Karpas-422 (cell line): Measurements from ENCODE around the gene LIN37. TPM values are rescaled to one million over a fixed set of nuclear protein-coding genes. Genes with fewer than 3 reads are reported as not detected.

Source experiments
- DNase-seq: peaks from one replicate; pipeline ENCODE4 v3.0.0-alpha.2; 2015
- H2AFZ ChIP-seq: fragments of 200-600 bp; sonication (generic); 2 replicates; pipeline ENCODE4 v1.6.1; 2014; ENCODE audit warnings: antibody characterized with exemption, low read length, mixed read lengths
- H3K27ac ChIP-seq: fragments of 200-600 bp; sonication (generic); 2 replicates; pipeline ENCODE4 v1.5.1; 2014; ENCODE audit warnings: mild to moderate bottlenecking, low read length, moderate library complexity
- H3K27me3 ChIP-seq: fragments of 200-600 bp; sonication (generic); 2 replicates; pipeline ENCODE4 v1.6.1; 2014; ENCODE audit warnings: low read length, mixed read lengths
- H3K36me3 ChIP-seq: fragments of 200-600 bp; sonication (generic); 2 replicates; pipeline ENCODE4 v1.6.1; 2014; ENCODE audit warnings: low read length, mixed read lengths; ENCODE audit not compliant: insufficient read depth
- H3K4me1 ChIP-seq: fragments of 200-600 bp; sonication (generic); 2 replicates; pipeline ENCODE4 v1.6.1; 2014; ENCODE audit warnings: mild to moderate bottlenecking, low read length, mixed read lengths
- H3K4me2 ChIP-seq: fragments of 200-600 bp; sonication (generic); 2 replicates; pipeline ENCODE4 v1.6.1; 2014; ENCODE audit warnings: low read length, low read depth, mild to moderate bottlenecking; ENCODE audit not compliant: poor library complexity, severe bottlenecking
- H3K4me3 ChIP-seq: fragments of 200-600 bp; sonication (generic); 2 replicates; pipeline ENCODE4 v1.5.1; 2014; ENCODE audit warnings: mild to moderate bottlenecking, antibody characterized with exemption, low read length, mixed read lengths
- H3K79me2 ChIP-seq: fragments of 200-600 bp; sonication (generic); 2 replicates; pipeline ENCODE4 v1.6.1; 2014; ENCODE audit warnings: mild to moderate bottlenecking, low read length, mixed read lengths
- H3K9ac ChIP-seq: fragments of 200-600 bp; sonication (generic); 2 replicates; pipeline ENCODE4 v1.6.0; 2014; ENCODE audit warnings: low read length
- H3K9me2 ChIP-seq: fragments of 200-600 bp; sonication (generic), shearing (Covaris generic); replicated peaks from 2 replicates; pipeline ENCODE4 v1.6.0; 2014; ENCODE audit warnings: mild to moderate bottlenecking, low read length, moderate library complexity; ENCODE audit not compliant: insufficient read depth
- H3K9me3 ChIP-seq: fragments of 300-700, 200-600 bp; sonication (generic); 2 replicates; pipeline ENCODE4 v1.6.1; 2014; ENCODE audit warnings: low read length, mixed read lengths
- H4K20me1 ChIP-seq: fragments of 200-600 bp; sonication (generic); 2 replicates; pipeline ENCODE4 v1.6.1; 2014; ENCODE audit warnings: mild to moderate bottlenecking, antibody characterized with exemption, low read length, low read depth; ENCODE audit not compliant: insufficient read depth
- total RNA-seq: library from RNA; depleted of rRNA; stranded (reverse); fragments of >200 nt; shearing (Covaris generic); gene quantifications from 2 replicates; pipeline ENCODE4 v1.2.3, GENCODE V29; 2014; ENCODE audit warnings: low replicate concordance

The LIN37 gene
- total RNA-seq, 1 experiment from 2014 or later = 12.4 TPM

DNA sequence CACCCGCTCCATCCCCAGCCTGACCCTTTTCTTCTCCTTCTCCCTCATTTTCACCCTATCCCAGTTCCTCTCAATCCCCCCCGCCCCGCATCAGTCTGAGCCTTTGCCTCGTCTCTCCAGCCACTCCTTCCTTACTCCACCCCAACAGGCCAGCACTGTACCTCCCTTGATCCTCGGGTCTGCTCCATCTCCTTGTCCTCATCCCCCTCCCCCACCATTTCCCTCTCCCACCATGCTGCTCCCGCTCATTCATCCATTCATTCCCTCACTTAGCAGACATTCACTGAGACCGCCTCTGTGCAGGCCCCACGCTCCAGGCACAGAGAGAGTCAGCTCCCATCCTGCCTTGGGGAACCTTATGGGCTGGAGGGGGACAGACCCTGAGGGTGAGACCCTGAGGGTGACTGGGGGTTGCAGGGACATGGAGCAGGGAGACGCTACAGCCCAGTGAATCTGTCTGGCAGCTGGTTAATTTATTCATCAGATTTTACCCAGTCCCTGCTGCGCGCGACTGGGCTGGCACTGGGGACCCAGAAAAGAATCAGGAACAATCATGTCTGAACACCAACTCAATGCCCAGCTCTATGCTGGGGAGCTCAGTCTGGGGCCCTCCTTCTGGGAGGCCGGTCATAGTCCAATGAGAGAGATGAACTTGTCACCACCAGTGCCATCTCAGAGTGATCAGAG, 27.9 kb downstream of the LIN37 start:
- Histone ChIP-seq H3K79me2 (peaks cover 6% of the 10 kb centered on the region; the same call in 1 of the 2 replicates), H4K20me1 (0 out of 2 replicates have a peak, but pooled peaks cover 6% of the 10 kb centered on the region), H3K4me2 (peak overlapping the region; percentile 75), H3K4me3 (peak overlapping the region; percentile 90), H3K4me1 (peaks cover 12% of the 10 kb centered on the region), H2AFZ (no peak overlapping the region; the same call in 1 of the 2 replicates), H3K36me3 (no peaks in the 10 kb centered on the region), H3K27me3 (no peaks in the 10 kb centered on the region), H3K9ac (peak overlapping the region; percentile 89), H3K27ac (0 out of 2 replicates have a peak overlapping the region, but pooled peaks have one; percentile 22), H3K9me2 (no peaks in the 10 kb centered on the region), H3K9me3 (no peaks in the 10 kb centered on the region)
- no peak for DNase-seq

DNA sequence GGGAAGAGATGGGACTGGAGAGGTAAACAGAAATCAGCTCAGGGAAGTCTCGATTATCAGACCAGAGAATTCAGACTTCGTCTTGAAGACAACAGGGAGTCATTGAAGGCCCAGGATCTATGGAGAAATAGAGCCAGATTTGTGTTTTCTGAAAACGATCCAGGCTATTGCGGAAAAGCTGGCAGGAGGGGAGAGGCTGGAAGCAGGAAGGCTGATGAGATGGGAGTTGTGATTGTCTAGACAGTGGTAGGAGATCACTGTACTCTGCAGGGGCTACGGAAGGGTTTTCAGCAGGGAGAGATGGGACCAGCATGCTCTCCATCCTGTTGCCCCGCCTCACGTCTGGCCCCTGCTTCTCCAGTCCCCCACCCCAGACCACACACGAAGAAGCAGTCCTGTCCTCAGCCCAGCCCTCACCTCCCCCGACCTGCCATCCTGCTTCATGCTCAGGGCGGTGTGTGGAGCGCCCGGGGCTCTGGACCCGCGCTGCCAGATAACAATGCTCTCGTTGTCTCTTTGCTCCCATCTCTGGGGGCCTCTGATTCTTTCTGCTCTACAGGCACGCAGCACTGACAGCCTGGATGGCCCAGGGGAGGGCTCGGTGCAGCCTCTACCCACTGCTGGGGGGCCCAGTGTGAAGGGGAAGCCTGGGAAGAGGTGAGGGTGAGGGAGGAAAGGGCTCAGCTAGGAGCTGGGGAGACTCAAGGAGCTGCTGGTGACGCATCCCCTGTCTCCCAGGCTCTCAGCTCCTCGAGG, 28.9 kb downstream of the LIN37 start:
- Histone ChIP-seq H4K20me1 (0 out of 2 replicates have a peak, but pooled peaks cover 6% of the 10 kb centered on the region), H3K4me2 (no peak overlapping the region), H3K9ac (peak overlapping the region; percentile 89), H3K79me2 (peaks cover 6% of the 10 kb centered on the region; the same call in 1 of the 2 replicates), H3K27me3 (no peaks in the 10 kb centered on the region), H3K4me3 (no peak overlapping the region), H3K9me3 (no peaks in the 10 kb centered on the region), H3K27ac (no peak overlapping the region), H3K36me3 (no peaks in the 10 kb centered on the region), H3K9me2 (no peaks in the 10 kb centered on the region), H3K4me1 (peaks cover 12% of the 10 kb centered on the region), H2AFZ (no peak overlapping the region)
- no peak for DNase-seq

DNA sequence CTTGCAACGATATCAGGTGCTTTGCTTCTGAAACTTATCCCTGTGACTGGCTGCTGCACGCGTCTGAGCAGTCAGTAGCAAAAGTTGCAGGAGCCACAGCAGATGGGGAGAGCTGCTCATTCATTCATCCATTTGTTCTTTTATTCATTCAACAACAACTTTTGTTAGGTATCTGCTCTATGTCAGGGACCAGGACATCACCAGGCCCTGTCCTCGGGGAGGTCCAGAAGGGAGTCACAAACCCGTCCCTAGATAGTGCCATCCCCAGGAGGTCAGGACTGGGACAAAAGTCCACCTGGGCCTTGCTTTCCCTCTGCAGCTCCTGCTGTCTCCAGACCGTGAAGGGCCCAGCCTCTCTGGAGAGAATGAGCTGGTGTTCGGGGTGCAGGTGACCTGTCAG, 29.6 kb downstream of the LIN37 start:
- Histone ChIP-seq H3K27ac (no peak overlapping the region), H3K36me3 (no peaks in the 10 kb centered on the region), H3K27me3 (no peaks in the 10 kb centered on the region), H3K9me3 (no peaks in the 10 kb centered on the region), H3K9me2 (no peaks in the 10 kb centered on the region), H3K4me3 (no peak overlapping the region), H3K79me2 (peaks cover 6% of the 10 kb centered on the region; the same call in 1 of the 2 replicates), H4K20me1 (0 out of 2 replicates have a peak, but pooled peaks cover 4% of the 10 kb centered on the region), H3K4me1 (peaks cover 12% of the 10 kb centered on the region), H3K4me2 (no peak overlapping the region), H2AFZ (no peak overlapping the region), H3K9ac (no peak overlapping the region)
- DNase-seq = no peak

DNA sequence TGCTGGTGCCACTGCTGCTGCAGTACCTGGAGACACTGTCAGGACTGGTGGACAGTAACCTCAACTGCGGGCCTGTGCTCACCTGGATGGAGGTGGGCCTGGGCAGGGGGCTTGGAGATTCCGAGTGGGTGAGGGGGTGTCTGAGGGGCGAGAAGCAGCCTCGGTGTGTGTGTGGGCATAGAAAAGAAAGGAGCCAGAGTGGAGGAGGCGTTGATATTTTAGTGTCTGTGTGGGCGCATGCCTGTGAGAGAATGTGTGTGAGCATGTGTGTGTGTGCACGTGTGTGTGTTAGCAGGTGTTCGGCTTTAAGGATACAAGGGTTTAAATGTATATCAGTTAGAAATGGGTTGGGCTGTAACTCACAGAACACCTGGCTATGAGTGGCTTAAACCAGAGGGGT, 30.7 kb downstream of the LIN37 start:
- H4K20me1 ChIP-seq = no peaks in the 10 kb centered on the region
- H3K36me3 ChIP-seq = no peaks in the 10 kb centered on the region
- H3K79me2 ChIP-seq = peaks cover 6% of the 10 kb centered on the region; the same call in 1 of the 2 replicates
- no peak overlapping the region for H3K9ac ChIP-seq
- H3K9me3 ChIP-seq = no peaks in the 10 kb centered on the region
- no peak for DNase-seq
- peaks cover 12% of the 10 kb centered on the region for H3K4me1 ChIP-seq
- no peaks in the 10 kb centered on the region for H3K27me3 ChIP-seq
- H3K9me2 ChIP-seq = no peaks in the 10 kb centered on the region
- no peak overlapping the region for H3K4me3 ChIP-seq
- H3K27ac ChIP-seq = no peak overlapping the region
- no peak overlapping the region for H2AFZ ChIP-seq
- H3K4me2 ChIP-seq = no peak overlapping the region

DNA sequence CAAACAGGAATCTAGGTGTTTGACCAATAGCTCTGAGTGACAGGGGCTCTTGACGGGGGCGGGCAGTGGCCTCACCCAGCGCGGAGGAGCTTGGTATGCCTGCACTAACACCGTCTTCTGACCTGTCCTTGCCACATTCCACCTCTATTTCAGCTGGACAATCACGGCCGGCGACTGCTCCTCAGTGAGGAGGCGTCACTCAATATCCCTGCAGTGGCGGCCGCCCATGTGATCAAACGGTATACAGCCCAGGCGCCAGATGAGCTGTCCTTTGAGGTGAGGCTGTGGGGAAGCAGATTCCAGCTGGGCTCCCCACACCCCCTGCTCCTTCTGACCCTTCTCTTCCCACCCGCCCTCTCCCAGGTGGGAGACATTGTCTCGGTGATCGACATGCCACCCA, 31.7 kb downstream of the LIN37 start:
- Histone ChIP-seq H3K9me3 (no peaks in the 10 kb centered on the region), H3K79me2 (peaks cover 6% of the 10 kb centered on the region; the same call in 1 of the 2 replicates), H3K27me3 (no peaks in the 10 kb centered on the region), H3K4me3 (no peak overlapping the region), H3K9ac (no peak overlapping the region), H2AFZ (no peak overlapping the region), H3K9me2 (no peaks in the 10 kb centered on the region), H3K4me1 (peaks cover 8% of the 10 kb centered on the region), H3K4me2 (no peak overlapping the region), H3K27ac (no peak overlapping the region), H4K20me1 (no peaks in the 10 kb centered on the region), H3K36me3 (no peaks in the 10 kb centered on the region)
- DNase-seq = no peak

DNA sequence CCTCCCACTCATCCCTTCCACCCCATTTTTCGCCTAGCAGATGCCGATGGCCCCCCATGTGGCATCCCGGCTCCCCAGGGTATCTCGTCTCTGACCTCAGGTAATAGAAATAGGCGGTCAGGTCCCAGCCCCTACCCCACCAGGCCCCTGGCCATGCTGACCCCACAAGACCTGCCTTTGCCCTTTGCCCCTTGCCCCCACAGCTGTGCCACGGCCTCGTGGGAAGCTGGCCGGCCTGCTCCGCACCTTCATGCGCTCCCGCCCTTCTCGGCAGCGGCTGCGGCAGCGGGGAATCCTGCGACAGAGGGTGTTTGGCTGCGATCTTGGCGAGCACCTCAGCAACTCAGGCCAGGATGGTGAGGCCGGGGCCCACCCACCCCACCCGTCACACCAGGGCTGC, 32.3 kb downstream of the LIN37 start:
- H3K27ac ChIP-seq = no peak overlapping the region
- no peak overlapping the region for H3K9ac ChIP-seq
- no peak overlapping the region for H3K4me3 ChIP-seq
- peaks cover 8% of the 10 kb centered on the region for H3K4me1 ChIP-seq
- H3K9me3 ChIP-seq = no peaks in the 10 kb centered on the region
- no peaks in the 10 kb centered on the region for H3K36me3 ChIP-seq
- H3K27me3 ChIP-seq = no peaks in the 10 kb centered on the region
- no peak overlapping the region for H3K4me2 ChIP-seq
- no peak overlapping the region for H2AFZ ChIP-seq
- no peak for DNase-seq
- peaks cover 6% of the 10 kb centered on the region; the same call in 1 of the 2 replicates for H3K79me2 ChIP-seq
- H4K20me1 ChIP-seq = no peaks in the 10 kb centered on the region
- no peaks in the 10 kb centered on the region for H3K9me2 ChIP-seq

DNA sequence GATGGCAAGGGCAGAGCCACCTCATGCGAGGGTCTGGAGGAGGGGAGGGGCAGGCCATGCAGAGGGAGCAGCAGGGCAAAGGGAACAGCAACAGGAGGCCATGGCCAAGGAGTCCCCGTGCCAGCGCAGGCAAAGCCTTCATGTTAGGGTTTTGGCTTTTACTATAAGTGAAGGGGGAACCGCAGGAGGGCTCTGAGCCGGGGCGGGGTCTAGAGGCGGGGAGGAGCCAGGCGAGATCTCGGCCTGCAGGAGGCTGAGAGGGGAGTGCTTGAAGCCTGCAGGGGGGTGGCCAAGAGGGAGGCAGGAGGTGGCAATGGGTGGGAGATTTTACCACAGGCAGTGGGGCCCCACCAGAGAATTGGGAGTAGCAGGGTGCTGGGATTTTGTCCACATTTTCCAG, 33.3 kb downstream of the LIN37 start:
- no peaks in the 10 kb centered on the region for H3K9me2 ChIP-seq
- no peak overlapping the region for H2AFZ ChIP-seq
- no peaks in the 10 kb centered on the region for H4K20me1 ChIP-seq
- H3K27me3 ChIP-seq = no peaks in the 10 kb centered on the region
- no peaks in the 10 kb centered on the region for H3K9me3 ChIP-seq
- DNase-seq = no peak
- peaks cover under 1% of the 10 kb centered on the region for H3K4me1 ChIP-seq
- H3K79me2 ChIP-seq = no peaks in the 10 kb centered on the region
- no peak overlapping the region for H3K4me3 ChIP-seq
- H3K4me2 ChIP-seq = no peak overlapping the region
- H3K36me3 ChIP-seq = no peaks in the 10 kb centered on the region
- H3K27ac ChIP-seq = no peak overlapping the region
- no peak overlapping the region for H3K9ac ChIP-seq

DNA sequence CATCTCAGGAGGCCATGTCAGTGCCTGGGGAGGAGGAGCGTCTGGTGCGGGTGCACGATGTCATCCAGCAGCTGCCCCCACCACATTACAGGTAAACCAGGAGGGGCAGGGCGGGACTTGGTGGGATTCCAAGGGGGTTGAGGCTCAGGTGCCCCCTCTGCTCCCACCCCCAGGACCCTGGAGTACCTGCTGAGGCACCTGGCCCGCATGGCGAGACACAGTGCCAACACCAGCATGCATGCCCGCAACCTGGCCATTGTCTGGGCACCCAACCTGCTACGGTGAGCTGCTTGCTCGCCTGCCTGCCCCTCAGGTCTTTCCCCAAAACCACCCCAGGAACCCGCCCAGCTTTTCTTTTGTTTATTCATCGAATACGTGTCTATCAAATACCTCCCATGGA, 34.2 kb downstream of the LIN37 start:
- Histone ChIP-seq H3K9me2 (no peaks in the 10 kb centered on the region), H4K20me1 (no peaks in the 10 kb centered on the region), H3K4me2 (no peak overlapping the region), H2AFZ (no peak overlapping the region), H3K36me3 (no peaks in the 10 kb centered on the region), H3K27ac (no peak overlapping the region), H3K9me3 (no peaks in the 10 kb centered on the region), H3K4me1 (no peaks in the 10 kb centered on the region), H3K79me2 (no peaks in the 10 kb centered on the region), H3K9ac (no peak overlapping the region), H3K27me3 (no peaks in the 10 kb centered on the region), H3K4me3 (no peak overlapping the region)
- DNase-seq = no peak
